ENCODE data around the gene METTL6.

DNA sequence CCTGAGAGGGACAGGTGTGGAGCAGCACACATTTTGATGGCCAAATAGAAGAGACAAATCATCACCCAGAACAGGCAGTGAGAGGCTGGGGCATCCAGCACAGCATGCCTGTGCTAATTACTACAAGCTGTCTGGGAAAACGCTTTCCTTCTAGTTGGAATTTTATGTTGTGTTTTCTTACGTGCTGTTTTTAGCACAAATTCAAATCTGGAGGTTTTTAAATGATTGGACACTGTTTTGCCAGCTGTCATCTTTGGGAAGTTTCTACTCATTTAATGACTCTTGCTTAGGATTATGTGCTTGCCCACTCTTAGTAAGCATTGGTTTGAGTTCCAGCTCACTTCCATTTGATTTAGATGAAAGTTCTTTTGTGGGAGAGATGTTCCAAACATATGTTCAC is 43.5 kb upstream of the METTL6 start:
- no peak for TF ChIP-seq CTCF (IDR thresholded peaks at IDR 0.05)
- TF ChIP-seq POLR2A (IDR thresholded peaks at IDR 0.05) = no peak
